Measurements from ENCODE around the gene MTMR1.
A peak's percentile ranks its signal among the peaks of the same experiment; 100 is the strongest.

MTMR1 gene

DNA sequence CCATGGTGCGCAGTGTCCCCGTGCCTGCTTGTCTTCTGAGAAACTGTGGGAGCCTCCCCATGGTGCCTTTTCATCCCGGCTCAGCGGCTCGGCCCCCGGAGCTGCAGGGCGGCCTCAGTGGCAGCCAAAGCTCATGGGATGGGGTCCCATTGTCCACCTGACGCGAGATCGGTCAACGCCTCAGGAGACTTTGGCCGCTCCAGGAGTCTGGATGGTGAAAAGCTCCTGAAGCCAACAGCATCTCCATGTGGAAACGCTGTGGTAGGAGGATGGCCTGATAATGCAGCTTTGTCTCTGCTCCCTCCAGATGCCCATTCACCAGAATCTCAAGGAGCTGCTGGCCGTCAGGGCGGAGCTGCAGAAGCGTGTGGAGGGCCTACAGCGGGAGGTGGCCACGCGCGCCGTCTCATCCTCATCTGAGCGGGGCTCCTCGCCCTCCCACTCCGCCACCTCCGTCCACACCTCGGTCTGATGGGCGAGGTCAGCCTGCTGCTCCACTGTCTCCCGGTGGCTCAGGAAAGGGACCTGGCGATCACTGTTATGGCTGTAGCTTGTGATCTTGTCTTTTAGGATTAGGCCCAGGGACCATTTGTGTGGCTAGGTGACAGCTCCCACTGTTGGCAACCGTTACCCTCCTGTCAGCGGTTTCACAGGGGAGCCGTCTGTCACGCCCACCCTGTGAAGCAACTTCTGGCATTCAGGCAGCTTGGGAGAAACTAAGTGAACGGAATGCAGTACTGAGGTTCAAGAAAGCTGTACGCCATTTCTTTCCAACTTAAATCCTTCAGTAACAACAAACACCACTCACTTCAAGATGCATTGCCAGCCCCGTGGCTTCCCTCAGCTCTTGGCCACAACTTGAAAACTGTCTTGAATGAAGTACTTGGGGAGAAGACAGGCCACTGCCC is 69.3 kb downstream of the MTMR1 start:
- DNase-seq (ENCODE audit: low spot score), result no peak

DNA sequence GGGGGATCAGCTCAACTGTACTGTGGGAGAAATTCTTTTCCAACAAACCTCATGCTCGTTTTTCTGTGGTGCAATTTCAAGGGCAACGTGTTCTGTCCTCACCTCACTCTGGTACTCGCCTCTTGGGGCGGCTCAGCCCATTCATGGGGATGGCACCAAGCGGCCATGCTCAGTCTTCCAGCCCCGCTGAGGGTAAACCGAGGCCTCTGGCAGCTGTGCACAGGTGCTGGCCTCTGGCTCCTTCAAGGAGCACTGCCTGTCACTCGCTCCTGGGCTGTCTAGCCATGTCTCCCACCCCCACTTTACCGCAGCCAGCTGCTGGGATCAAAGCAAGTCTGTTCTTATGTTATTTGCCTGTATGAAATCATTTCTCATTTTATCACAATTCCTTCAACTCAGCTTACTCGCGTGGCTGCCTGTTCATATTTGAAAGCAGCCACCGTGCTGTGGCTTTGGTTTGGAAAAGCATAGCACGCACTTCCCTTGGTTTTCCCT is 70.2 kb downstream of the MTMR1 start:
- DNase-seq (ENCODE audit: low spot score), result no peak

DNA sequence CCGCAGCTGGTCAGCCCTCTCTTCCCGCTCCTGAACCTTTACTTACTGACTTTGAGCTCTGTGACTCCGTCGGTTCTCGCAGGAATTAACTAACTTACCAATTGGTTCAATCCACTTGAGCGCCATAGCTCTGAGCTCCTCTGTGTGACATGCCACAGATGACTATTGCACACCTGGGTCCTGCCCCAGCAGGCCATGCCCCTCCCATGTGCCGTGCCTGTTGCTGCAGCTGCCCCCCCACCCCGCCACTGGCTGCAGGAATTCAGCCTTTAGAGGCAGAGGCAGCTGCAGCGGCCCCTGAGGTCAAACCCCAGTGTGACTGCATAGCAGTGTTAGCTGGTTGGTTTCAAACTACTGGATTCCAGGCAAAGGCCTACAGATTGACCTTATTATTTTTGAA is 70.6 kb downstream of the MTMR1 start:
- DNase-seq (ENCODE audit: low spot score), result no peak

DNA sequence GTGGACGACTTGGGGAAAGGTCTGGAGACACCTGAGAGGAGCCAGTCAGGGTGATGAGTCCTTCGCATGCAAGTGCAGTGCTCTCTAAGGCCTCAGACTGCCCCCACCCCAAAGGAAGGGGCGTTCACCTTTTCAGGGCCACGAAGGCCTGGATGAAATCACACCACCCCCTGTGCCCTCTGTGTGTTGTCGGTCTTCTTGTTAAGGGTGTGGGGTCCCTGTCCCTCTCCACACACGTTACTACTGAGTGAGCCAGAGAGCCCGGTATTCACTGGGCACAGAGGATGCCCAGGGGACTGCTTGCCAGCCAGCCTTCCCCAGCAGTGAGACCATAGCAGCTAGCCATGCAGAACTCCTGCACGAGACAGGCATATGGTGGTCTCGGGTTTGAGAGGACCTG is 72.0 kb downstream of the MTMR1 start:
- DNase-seq (ENCODE audit: low spot score), result no peak

DNA sequence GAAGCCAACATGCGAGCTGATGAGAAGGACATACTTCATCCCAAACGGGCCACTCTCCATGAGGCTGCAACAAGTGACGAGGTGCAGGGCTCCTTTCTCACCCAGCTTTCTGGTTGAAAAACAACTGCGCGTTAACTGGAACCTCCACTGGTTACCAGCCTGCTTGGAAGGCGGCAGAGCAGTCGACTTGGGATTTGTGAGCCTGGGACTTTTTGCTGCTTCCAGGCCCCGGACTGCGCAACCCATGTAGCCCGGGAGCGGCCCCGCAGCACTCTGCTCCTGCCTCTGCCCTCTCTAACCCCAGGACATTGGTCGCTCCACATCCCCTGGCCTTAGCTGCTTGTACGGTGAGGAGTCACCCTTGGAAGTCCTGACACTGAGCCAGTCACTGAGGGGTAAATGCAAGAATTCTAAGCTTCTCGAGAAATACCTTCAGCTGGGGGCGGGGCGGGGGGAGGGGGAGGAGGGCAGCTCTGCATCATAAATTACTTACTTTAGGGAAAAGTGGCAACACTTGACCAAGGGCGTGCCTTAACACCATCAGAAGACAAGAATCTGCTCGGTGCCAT is 72.7 kb downstream of the MTMR1 start:
- DNase-seq (ENCODE audit: low spot score), result no peak

DNA sequence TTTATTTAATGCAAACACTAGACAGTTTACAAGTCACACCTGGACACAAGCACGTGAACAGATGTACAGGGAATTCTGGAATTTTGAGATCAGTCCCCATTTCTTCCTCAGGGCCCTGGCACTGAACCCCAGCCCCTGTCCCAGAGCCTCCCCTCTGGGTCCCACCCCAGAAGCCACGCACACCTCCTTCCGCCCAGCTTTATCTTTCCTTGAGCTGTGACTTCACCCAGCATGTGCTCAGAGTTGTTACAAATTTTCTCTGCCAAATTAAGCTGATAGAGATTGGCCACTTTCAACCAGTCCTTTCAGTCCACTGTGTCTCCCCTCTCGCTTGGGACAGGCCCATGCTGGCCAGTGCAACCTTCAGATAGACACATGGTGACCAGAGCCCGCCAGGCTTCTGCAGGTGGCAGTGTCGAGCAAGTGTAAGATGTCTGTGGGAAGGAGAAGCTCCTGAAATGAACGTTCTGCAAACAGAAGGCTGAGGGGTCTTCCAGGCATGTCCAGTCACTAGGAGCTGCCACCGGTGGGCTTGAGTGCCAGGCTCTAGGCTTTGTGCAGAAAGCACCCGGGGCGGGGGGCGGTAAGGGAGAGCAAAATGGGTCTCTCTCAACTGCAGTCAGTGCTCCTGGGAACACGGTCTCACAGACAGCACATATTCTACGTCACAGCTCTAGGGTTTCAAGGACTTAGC is 73.3 kb downstream of the MTMR1 start:
- no peak for DNase-seq (ENCODE audit: low spot score)

DNA sequence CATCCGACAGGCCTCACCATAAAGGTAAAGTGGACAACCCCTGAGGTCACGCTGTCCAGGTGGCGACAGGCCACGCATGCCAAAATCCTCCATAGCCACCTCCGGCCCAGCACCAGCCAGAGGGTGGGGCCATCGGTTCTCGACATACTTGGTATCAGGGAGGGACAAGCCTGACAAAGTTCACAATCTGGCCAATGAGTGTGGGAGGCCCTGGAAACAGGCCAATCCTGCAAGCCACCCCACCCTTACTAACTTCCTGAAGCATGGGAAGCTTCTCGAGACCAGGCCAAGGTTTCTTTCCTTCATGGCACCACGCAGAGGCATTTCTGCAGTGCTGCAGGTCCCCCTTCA is 73.8 kb downstream of the MTMR1 start:
- peak; percentile 47 for DNase-seq (ENCODE audit: low spot score)

DNA sequence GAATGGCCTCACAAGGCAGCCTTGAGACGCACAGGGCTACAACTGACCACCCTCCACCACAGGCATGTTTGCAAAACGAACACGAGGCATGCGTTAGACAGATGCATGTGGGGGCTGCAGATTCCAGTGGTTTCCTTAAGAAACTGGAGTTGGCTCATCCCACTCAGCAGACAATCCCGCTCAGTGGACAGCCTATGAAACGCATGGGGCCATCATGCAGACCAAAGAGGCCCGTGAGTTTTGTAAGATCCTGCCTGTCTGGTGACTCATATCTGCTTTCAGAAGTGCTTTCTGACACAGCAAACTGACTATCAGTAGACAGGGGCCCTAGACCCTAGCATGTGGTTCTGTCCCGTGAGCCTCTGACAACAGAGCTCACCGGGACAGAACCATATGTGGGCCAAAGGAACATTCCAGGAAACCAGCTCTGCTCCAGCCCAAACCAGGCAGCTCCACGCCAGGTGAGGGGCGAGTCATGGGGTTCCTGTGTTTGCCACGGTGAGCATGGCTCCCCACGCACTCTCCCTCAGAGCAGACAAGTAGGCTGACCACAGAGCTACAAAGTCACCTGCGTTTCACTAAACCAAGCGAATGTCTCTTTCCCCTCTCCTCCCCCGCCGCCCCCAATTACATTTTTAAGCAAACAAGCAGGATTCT is 74.4 kb downstream of the MTMR1 start:
- peak; percentile 75 for DNase-seq (ENCODE audit: low spot score)

DNA sequence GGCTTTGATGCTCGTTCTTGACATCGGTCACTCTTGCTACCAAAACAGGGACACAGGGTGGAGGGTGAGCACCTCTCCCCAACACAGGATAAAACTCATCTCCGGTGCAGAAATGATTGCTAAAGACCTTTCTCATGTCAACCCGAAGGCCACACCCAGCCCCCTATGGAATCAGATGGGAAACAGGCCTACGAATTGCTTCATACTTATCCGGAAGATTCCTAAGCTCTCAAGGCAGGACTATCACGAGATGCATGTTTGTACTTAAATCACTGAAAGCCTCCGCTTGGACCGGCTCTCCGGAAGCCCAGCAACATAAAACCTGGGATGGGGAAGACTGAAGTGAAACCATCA is 74.9 kb downstream of the MTMR1 start:
- DNase-seq (ENCODE audit: low spot score), result no peak

DNA sequence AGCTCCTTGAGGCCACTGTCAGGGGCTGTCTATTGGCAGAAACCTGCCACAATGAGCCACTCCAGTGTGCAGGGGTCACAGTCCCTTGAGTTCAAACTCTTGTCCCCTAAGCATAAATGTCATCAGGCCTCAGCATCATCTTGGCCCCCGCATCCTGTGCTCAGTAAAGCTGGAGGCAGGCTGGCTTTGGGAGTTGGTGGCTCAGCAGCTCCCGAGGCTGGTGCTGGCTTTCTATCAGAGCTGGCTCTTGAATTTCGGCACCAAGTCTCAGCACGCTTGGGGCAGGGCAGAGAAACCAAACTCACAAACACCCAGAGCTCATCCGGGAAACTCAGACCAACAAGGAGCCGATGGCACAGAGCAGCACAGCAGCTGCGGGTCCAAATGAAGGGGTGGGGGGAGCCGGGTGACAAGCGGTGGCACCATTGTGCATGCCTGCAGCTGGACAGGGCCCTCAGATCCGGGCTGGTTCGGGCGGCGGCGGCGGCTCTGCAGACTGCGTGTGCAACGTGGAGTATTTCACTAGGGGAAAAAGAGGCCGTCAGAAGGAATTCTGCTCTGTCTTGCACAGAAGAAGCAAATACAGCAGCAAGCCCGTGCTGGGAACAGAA is 75.5 kb downstream of the MTMR1 start:
- no peak for DNase-seq (ENCODE audit: low spot score)

DNA sequence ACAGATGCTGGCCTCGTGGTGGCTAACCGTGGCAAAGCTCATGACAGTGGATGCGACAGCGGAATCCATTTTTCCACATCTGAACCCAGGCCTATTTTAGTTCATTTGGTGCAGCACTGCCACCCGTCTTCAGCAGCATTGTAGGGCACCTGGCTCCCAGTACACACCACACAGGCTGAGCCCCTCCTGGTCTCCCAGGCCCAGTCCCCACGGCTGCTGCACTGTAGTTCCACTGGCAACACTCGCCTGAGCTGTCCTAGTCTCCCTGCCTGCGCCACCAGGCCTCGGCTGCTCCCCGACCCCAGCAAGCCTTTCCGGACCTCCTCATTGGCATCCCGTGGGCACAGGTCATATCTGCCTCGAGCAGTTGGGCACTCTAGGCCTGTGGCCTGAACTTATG is 76.2 kb downstream of the MTMR1 start:
- DNase-seq (ENCODE audit: low spot score), result no peak

DNA sequence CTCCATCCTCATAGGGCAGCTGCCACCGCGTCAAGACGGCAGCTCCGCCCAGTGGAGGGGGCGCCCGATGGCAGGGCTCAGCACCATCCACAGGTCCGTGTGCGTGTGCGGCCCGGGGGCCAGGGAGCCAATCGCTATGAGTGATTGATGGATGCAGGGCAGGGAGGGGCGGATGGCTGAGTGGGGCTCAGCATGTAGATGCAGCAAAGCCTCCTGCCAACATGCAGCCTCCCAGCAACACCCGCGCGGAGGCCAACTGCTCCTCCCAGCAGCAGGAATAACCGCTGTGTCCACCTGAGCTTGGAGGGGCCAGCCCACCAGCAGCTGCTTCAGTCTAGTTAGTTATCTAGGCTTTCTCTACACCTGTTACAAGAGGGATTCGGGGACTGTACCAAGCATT is 77.4 kb downstream of the MTMR1 start:
- DNase-seq (ENCODE audit: low spot score), result no peak

DNA sequence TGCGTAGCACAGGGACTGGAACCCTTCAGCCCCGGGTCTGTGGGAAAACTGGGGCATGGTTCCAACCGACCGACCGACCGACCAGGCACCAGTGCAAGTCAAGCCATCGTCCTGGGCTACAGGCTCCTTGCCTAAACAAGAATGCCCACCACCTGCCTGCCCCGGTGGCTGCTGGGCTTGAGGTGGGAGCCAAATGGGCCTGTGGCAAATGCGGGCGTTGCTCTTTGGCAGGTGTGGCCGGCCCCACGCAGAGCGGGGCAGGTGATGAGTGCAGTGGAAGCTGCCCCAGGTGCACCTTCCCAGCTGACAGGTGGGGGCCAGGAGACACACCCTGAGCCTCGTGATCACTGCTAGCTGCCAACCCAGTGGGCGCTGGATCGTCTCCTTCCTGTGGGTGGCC is 77.9 kb downstream of the MTMR1 start:
- no peak for DNase-seq (ENCODE audit: low spot score)

DNA sequence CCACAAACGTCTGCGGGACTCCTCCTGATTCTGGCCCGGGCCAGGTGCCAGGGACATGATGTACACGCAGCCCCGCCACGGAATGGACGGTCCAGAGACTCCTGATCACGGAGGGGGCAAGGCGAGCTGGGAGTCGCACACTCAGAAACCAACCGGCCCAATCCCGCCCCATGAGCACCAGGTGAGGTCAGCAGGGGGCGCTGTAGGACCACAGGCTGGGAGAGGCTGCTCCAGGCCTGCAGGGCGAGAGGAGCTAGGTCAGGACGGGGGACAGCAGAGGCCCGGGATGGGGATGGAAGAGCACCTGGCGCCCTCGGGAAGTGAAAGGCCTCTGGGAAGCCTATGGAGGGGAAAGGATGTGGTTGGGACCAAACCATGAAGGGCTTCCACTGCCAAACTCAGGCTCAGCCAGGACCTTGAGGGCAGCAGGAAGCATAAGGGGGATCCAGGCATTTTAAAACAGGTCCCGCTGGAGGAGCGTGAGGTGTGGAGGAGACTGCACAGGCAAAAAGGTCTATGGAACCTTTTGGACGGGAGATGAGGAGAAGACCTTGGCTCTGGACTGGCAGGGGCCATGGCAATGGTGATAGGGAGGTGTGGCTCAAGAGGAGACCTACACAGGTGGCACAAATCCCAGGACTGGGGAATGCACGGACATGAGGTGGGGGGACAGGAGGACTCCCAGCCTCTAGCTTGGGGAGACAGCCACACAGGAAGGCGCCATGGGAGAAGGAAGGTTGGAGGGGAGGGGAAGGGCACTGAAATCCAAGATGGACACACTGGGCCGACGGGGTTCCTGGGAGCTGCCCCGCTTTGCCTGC is 79.2 kb downstream of the MTMR1 start:
- peak; percentile 86 for DNase-seq (ENCODE audit: low spot score)

DNA sequence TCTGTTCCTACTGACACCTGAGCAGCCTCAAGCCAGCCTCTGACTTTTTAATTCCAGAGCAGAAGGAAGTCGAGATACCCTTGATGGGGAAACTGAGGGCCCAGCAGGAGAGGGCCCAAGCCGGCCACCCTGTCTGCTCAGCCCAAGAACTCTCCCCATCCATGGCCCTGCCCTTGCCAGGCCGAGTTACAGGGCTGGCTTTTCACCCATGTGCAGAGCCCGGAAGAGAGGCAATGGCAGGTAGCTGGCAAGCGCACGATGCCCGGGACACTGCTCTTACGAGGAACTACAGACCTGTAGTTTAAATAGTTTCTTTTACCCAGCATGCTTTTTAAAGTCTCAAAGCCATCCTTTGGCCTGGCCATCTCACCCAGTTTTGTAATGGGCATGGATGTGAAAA is 79.9 kb downstream of the MTMR1 start:
- no peak for DNase-seq (ENCODE audit: low spot score)

DNA sequence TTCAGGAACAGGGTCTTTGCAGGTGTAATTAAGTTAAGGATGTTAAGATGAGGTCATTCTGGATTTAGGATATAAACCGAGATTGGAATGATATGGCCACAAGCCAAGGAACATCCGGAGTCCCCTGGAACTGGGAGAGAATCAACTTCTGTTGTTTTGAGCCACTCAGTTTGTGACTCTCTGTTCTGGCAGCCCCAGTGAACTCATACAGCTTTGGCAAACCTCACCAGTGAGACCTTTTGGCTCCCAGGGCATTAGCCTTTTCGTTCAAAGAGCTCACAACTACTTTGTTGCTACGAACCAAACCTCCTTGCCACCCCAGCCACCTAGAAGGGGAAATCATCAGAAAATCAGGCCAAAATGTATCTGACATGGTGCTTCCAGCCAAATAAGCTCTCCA is 80.4 kb downstream of the MTMR1 start:
- no peak for DNase-seq (ENCODE audit: low spot score)

DNA sequence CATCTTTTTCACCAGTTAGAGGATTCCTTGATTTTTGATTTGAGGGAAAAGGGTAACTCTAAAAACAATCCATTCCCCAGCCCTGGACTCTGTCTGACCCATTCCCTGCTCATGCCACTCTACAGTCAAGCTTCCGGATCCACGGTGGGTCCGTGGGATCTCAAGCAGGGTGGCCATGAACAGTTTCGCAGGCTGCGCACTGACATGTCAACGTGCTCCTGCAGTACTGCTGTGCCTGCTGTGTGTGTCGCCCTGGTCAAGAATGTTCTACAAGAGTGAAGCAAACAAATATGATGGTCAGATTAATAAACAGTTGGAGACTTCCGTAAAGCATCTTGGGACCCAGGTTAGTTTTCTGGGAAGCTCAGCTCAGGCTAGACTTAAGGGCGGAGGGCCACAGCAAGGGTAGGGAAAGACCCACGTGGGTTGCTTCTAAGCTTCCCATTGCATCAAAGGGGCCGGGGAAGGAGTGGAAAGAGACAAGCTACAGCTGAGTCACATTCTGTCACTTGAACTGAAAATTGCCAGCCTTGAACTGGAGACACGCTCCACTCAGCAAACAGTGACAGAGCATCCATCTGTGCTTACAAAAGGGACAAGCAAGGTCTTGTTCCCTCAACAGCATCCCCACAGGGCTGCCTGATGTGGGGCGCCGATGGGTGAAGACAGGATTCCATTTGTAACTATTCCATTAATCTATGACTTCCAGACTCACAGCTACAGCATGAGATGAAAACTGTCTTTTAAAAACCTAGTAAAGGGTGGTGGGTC is 81.8 kb downstream of the MTMR1 start:
- no peak for DNase-seq (ENCODE audit: low spot score)

DNA sequence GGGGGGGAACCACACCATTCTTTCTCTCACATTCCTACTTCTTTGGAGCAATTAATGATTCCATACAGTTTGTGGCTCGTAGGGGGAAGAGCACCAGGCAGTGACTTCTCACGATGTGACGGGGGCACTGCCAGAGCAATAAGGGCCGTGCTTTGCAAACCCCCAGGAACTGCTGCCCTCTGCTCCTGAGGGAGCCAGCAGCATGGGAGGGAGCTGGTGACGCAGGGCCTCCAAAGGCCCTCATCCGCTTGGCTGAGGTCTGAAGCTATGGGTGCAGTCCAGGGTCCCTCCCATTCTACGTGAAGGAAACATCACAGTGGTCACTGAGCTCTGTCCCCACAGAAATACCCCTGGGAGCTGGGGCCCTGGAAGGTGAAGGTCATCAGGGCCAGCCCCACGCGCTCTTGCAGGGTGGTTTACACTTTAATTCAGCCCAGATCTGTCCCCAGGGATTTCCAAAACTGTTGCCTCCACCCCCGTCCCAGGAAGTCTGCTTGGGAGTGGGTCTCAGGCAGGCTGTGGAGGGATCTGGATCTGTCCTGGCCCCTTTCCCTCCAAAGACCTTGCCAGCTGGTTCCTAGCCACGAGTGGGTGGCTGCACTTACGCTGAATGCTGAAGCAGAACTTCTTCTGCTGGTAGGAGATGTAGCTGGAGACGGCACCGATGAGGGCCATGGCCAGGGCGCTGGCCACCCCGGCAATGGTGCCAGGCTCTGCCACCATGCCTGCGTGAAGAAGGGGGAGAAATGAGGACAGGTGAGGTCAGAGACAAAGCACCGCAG is 82.6 kb downstream of the MTMR1 start:
- no peak for DNase-seq (ENCODE audit: low spot score)

DNA sequence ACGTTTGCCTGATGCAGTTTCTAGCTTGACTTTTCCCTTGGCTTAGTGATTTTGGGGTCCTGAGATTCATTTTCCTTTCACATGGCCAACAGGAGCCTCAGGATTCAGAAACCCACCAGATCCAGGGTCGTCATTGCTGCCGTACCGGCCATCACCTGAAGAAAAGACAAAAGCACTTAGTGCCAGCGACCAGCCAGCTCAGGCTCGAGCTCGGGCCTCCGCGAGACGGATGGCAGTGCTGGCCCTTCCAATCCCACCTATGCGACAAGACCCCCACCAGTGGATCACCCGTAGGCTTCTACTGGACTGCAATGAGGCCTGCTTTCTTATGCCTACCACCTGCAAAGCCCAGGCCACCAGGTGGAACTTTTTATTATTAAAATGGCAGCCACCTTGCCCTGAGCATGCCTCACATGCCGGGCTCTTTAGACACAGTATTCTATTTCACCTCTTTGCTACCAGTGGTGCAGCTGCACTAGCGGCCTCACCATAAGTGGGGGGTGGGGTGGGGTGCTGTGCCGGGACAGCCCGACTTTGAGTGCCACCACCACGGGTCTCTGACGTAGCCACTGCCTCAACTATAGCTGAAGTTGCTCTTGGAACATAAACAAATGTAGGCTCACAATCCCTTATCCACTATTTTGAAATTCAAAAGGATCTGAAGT is 84.3 kb downstream of the MTMR1 start:
- no peak for DNase-seq (ENCODE audit: low spot score)

Measured in AG20443 (cell line).